Stimulated activated naive CD4-positive, alpha-beta T cell treated with Interleukin-2 at 50 U/mL for 16 hours (primary cell): Measurements from ENCODE around the gene CYTH1.
A peak's percentile ranks its signal among the peaks of the same experiment; 100 is the strongest.

Source experiments
- DNase-seq: peaks from one replicate; lab custom pipeline; 2025; lab: John Stamatoyannopoulos, UW

CYTH1 gene

GRCh38 chr17:78716292-78716691 is 65.8 kb downstream of the CYTH1 start:
- DNase-seq = no peak

GRCh38 chr17:78715876-78716275 is 66.2 kb downstream of the CYTH1 start:
- DNase-seq = no peak

- DNase-seq = no peak
Observed at GRCh38 chr17:78715000-78715771, 66.9 kb downstream of the CYTH1 start.

- DNase-seq = no peak
Observed at GRCh38 chr17:78714534-78714933, 67.5 kb downstream of the CYTH1 start.

- no peak for DNase-seq
Observed at GRCh38 chr17:78712043-78712442, 70.0 kb downstream of the CYTH1 start.

GRCh38 chr17:78710607-78711006 is 71.5 kb downstream of the CYTH1 start:
- no peak for DNase-seq

GRCh38 chr17:78709751-78710181 is 72.3 kb downstream of the CYTH1 start:
- DNase-seq = no peak

GRCh38 chr17:78709119-78709681 is 72.9 kb downstream of the CYTH1 start:
- no peak for DNase-seq

GRCh38 chr17:78708510-78708973 is 73.5 kb downstream of the CYTH1 start:
- DNase-seq = peak; percentile 47

- no peak for DNase-seq
Observed at GRCh38 chr17:78707923-78708322, 74.2 kb downstream of the CYTH1 start.

- no peak for DNase-seq
Observed at GRCh38 chr17:78707016-78707415, 75.1 kb downstream of the CYTH1 start.

- DNase-seq = no peak
Observed at GRCh38 chr17:78706271-78706915, 75.7 kb downstream of the CYTH1 start.

GRCh38 chr17:78705071-78705470 is 77.0 kb downstream of the CYTH1 start:
- no peak for DNase-seq

GRCh38 chr17:78704594-78704993 is 77.5 kb downstream of the CYTH1 start:
- DNase-seq = no peak

GRCh38 chr17:78697554-78698343 is 84.3 kb downstream of the CYTH1 start:
- no peak for DNase-seq

- no peak for DNase-seq
Observed at GRCh38 chr17:78697122-78697521, 85.0 kb downstream of the CYTH1 start.

- no peak for DNase-seq
Observed at GRCh38 chr17:78696016-78696982, 85.8 kb downstream of the CYTH1 start.

GRCh38 chr17:78694805-78695531 is 87.1 kb downstream of the CYTH1 start:
- DNase-seq = no peak

- no peak for DNase-seq
Observed at GRCh38 chr17:78693346-78694083, 88.6 kb downstream of the CYTH1 start.
